Measurements from ENCODE around the gene PHLPP1. TPM values are rescaled to one million over a fixed set of nuclear protein-coding genes. Genes with fewer than 3 reads are reported as not detected.

Gene PHLPP1
- total RNA-seq, 1 donor from 2014 or later, result 13.3 TPM

- Histone ChIP-seq H4K20me1 (ENCODE audit: insufficient read depth, low read length) (no peaks in the 10 kb centered on the region), H2AFZ (ENCODE audit: low read depth, low read length) (no peak overlapping the region), H3K79me2 (ENCODE audit: insufficient read depth, low read length) (no peaks in the 10 kb centered on the region), H3K4me1 (ENCODE audit: insufficient read depth, low read length) (peaks cover 9% of the 10 kb centered on the region), H3K27me3 (ENCODE audit: insufficient read depth, low read length) (no peaks in the 10 kb centered on the region), H3K9ac (ENCODE audit: low read length) (no peak overlapping the region), H3K9me3 (ENCODE audit: insufficient read depth, low read depth, low read length) (no peaks in the 10 kb centered on the region), H3K4me3 (ENCODE audit: insufficient read depth, low read depth, low read length) (no peak overlapping the region), H3K27ac (ENCODE audit: low read depth, low read length) (no peak overlapping the region), H3K36me3 (ENCODE audit: insufficient read depth, low read length) (no peaks in the 10 kb centered on the region), H3K4me2 (ENCODE audit: low read length) (peak overlapping the region; percentile 25)
- DNase-seq (ENCODE audit: low read depth) (peak; percentile 61), FAIRE-seq (peak; percentile 87)
- H3K9me3 Mint-ChIP-seq (ENCODE audit: unreplicated experiment), result peaks cover 2% of the 10 kb centered on the region
- no peak overlapping the region for H3K4me3 Mint-ChIP-seq (ENCODE audit: unreplicated experiment)
- no peaks in the 10 kb centered on the region for H3K27me3 Mint-ChIP-seq (ENCODE audit: low read depth, unreplicated experiment)
- no peak overlapping the region for H3K27ac Mint-ChIP-seq (ENCODE audit: unreplicated experiment)
- no peaks in the 10 kb centered on the region for H3K4me1 Mint-ChIP-seq (ENCODE audit: low read depth, unreplicated experiment)
- no peak for TF ChIP-seq EZH2 (IDR thresholded peaks at IDR 0.05; ENCODE audit: insufficient read depth, low read length)
- no peak for TF ChIP-seq CTCF (IDR thresholded peaks at IDR 0.05; ENCODE audit: insufficient read depth, low read depth, low read length)
- H3K36me3 Mint-ChIP-seq (ENCODE audit: low read depth, unreplicated experiment), result no peaks in the 10 kb centered on the region
Measured at GRCh38 chr18:62863579-62864001, 148.2 kb downstream of the PHLPP1 start.

- Histone ChIP-seq H3K27me3 (ENCODE audit: insufficient read depth, low read length) (no peaks in the 10 kb centered on the region), H3K27ac (ENCODE audit: low read depth, low read length) (no peak overlapping the region), H3K4me1 (ENCODE audit: insufficient read depth, low read length) (peaks cover 9% of the 10 kb centered on the region), H3K36me3 (ENCODE audit: insufficient read depth, low read length) (no peaks in the 10 kb centered on the region), H3K9ac (ENCODE audit: low read length) (no peak overlapping the region), H3K79me2 (ENCODE audit: insufficient read depth, low read length) (no peaks in the 10 kb centered on the region), H3K9me3 (ENCODE audit: insufficient read depth, low read depth, low read length) (no peaks in the 10 kb centered on the region), H3K4me3 (ENCODE audit: insufficient read depth, low read depth, low read length) (no peak overlapping the region), H4K20me1 (ENCODE audit: insufficient read depth, low read length) (no peaks in the 10 kb centered on the region), H3K4me2 (ENCODE audit: low read length) (no peak overlapping the region), H2AFZ (ENCODE audit: low read depth, low read length) (no peak overlapping the region)
- no peak overlapping the region for H3K4me3 Mint-ChIP-seq (ENCODE audit: unreplicated experiment)
- DNase-seq (ENCODE audit: low read depth) (no peak), FAIRE-seq (no peak)
- peaks cover 2% of the 10 kb centered on the region for H3K9me3 Mint-ChIP-seq (ENCODE audit: unreplicated experiment)
- H3K4me1 Mint-ChIP-seq (ENCODE audit: low read depth, unreplicated experiment), result no peaks in the 10 kb centered on the region
- H3K27me3 Mint-ChIP-seq (ENCODE audit: low read depth, unreplicated experiment), result no peaks in the 10 kb centered on the region
- H3K36me3 Mint-ChIP-seq (ENCODE audit: low read depth, unreplicated experiment), result no peaks in the 10 kb centered on the region
- H3K27ac Mint-ChIP-seq (ENCODE audit: unreplicated experiment), result no peak overlapping the region
- TF ChIP-seq CTCF (IDR thresholded peaks at IDR 0.05; ENCODE audit: insufficient read depth, low read depth, low read length) (no peak), EZH2 (IDR thresholded peaks at IDR 0.05; ENCODE audit: insufficient read depth, low read length) (no peak)
Measured at GRCh38 chr18:62865498-62865897, 150.2 kb downstream of the PHLPP1 start.

DNA sequence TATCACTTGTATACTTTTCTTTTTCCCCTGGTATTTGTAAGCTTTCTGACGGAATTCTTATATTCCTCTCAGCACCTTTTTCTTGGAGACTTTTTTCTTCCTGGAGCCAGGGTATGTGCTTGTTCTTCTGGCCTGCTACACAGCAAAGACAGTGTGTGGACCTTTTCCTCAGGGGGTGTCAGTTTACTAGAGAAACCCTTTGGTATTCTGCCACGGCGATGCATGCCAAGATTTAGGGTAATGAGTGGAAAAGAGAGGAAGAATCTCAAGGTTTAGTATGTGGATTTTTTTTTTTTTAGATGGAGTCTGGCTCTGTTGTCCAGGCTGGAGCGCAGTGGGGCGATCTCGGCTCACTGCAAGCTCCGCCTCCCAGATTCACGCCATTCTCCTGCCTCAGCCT lies 152.2 kb downstream of the PHLPP1 start:
- no peak overlapping the region for H3K27ac Mint-ChIP-seq (ENCODE audit: unreplicated experiment)
- no peak overlapping the region for H2AFZ ChIP-seq (ENCODE audit: low read depth, low read length)
- peaks cover 2% of the 10 kb centered on the region for H3K9me3 Mint-ChIP-seq (ENCODE audit: unreplicated experiment)
- H3K79me2 ChIP-seq (ENCODE audit: insufficient read depth, low read length), result no peaks in the 10 kb centered on the region
- no peaks in the 10 kb centered on the region for H4K20me1 ChIP-seq (ENCODE audit: insufficient read depth, low read length)
- H3K4me3 Mint-ChIP-seq (ENCODE audit: unreplicated experiment), result no peak overlapping the region
- no peak overlapping the region for H3K4me2 ChIP-seq (ENCODE audit: low read length)
- no peak overlapping the region for H3K4me3 ChIP-seq (ENCODE audit: insufficient read depth, low read depth, low read length)
- peaks cover 9% of the 10 kb centered on the region for H3K4me1 ChIP-seq (ENCODE audit: insufficient read depth, low read length)
- no peak overlapping the region for H3K27ac ChIP-seq (ENCODE audit: low read depth, low read length)
- TF ChIP-seq CTCF (IDR thresholded peaks at IDR 0.05; ENCODE audit: insufficient read depth, low read depth, low read length) (no peak), EZH2 (IDR thresholded peaks at IDR 0.05; ENCODE audit: insufficient read depth, low read length) (no peak)
- peak; percentile 32 for DNase-seq (ENCODE audit: low read depth)
- H3K36me3 Mint-ChIP-seq (ENCODE audit: low read depth, unreplicated experiment), result no peaks in the 10 kb centered on the region
- no peak for FAIRE-seq
- no peaks in the 10 kb centered on the region for H3K27me3 ChIP-seq (ENCODE audit: insufficient read depth, low read length)
- no peak overlapping the region for H3K9ac ChIP-seq (ENCODE audit: low read length)
- no peaks in the 10 kb centered on the region for H3K4me1 Mint-ChIP-seq (ENCODE audit: low read depth, unreplicated experiment)
- H3K36me3 ChIP-seq (ENCODE audit: insufficient read depth, low read length), result no peaks in the 10 kb centered on the region
- H3K9me3 ChIP-seq (ENCODE audit: insufficient read depth, low read depth, low read length), result no peaks in the 10 kb centered on the region
- H3K27me3 Mint-ChIP-seq (ENCODE audit: low read depth, unreplicated experiment), result no peaks in the 10 kb centered on the region

Measured in astrocyte (in vitro differentiated cells and primary cell).